GM19452 (cell line): ENCODE results near the gene VSTM2B.
"Not testable (repeated sequence)": the region's sequence is repeated elsewhere in the genome, so short reads cannot be mapped to it uniquely, and the experiment has no call there.

Experiments used
- ATAC-seq: cut with Tn5 transposase; IDR thresholded peaks from one replicate; pipeline ENCODE4 v1.9.1; 2021; ENCODE audit not compliant: unreplicated experiment

VSTM2B gene

GRCh38 chr19:29525901-29526729, at the start of gene VSTM2B:
Gene VSTM2B (plus strand): TSS chr19:29525994. CDS start chr19:29526584, 590 bp downstream.
- no peak for ATAC-seq

- no peak for ATAC-seq
These were observed 49.3 kb upstream of the VSTM2B start for GRCh38 chr19:29476528-29476927.

- ATAC-seq, result no peak
These were observed 47.8 kb upstream of the VSTM2B start for GRCh38 chr19:29477831-29478577.

- no peak for ATAC-seq
These were observed 46.9 kb upstream of the VSTM2B start for GRCh38 chr19:29478578-29479565.

GRCh38 chr19:29479941-29480340, 45.9 kb upstream of the VSTM2B start:
- ATAC-seq, result no peak

- no peak for ATAC-seq
These were observed 45.3 kb upstream of the VSTM2B start for GRCh38 chr19:29480507-29480906.

GRCh38 chr19:29482855-29483640, 42.7 kb upstream of the VSTM2B start:
- no peak for ATAC-seq

- no peak for ATAC-seq
These were observed 42.2 kb upstream of the VSTM2B start for GRCh38 chr19:29483641-29483920.

GRCh38 chr19:29483944-29484581, 41.7 kb upstream of the VSTM2B start:
- ATAC-seq, result no peak

GRCh38 chr19:29484876-29485275, 40.9 kb upstream of the VSTM2B start:
- no peak for ATAC-seq

- ATAC-seq, result no peak
These were observed 40.5 kb upstream of the VSTM2B start for GRCh38 chr19:29485293-29485692.

- not testable (repeated sequence) for ATAC-seq
These were observed 38.8 kb upstream of the VSTM2B start for GRCh38 chr19:29486961-29487360.

GRCh38 chr19:29487432-29487831, 38.4 kb upstream of the VSTM2B start:
- no peak for ATAC-seq

GRCh38 chr19:29488316-29488715, 37.5 kb upstream of the VSTM2B start:
- ATAC-seq, result no peak

- no peak for ATAC-seq
These were observed 36.4 kb upstream of the VSTM2B start for GRCh38 chr19:29489172-29489951.

- no peak for ATAC-seq
These were observed 34.3 kb upstream of the VSTM2B start for GRCh38 chr19:29491491-29491890.

GRCh38 chr19:29491995-29492577, 33.7 kb upstream of the VSTM2B start:
- ATAC-seq, result no peak

GRCh38 chr19:29492769-29493168, 33.0 kb upstream of the VSTM2B start:
- ATAC-seq, result no peak

- ATAC-seq, result no peak
These were observed 30.7 kb upstream of the VSTM2B start for GRCh38 chr19:29495091-29495490.
